Fibroblast of pulmonary artery (primary cell): ENCODE measurements around the gene FAM53B.

Experiments used
- DNase-seq: peaks from one replicate; pipeline ENCODE4 v3.0.0-alpha.2; 2010; ENCODE audit warnings: low read depth
- H3K4me3 ChIP-seq: replicated peaks from 2 replicates; pipeline ENCODE4 v1.5.1; 2011; ENCODE audit warnings: low read depth, mild to moderate bottlenecking, control low read depth, low read length, moderate library complexity
- CTCF ChIP-seq: IDR thresholded peaks from 2 replicates; pipeline ENCODE4 v1.5.1; 2011; ENCODE audit warnings: mild to moderate bottlenecking, control low read depth, low read length, inconsistent platforms; ENCODE audit errors: missing control alignments

The FAM53B gene

GRCh38 chr10:124708246-124708779 lies 35.9 kb downstream of the FAM53B start:
- H3K4me3 ChIP-seq = no peak overlapping the region
- TF ChIP-seq CTCF = no peak

GRCh38 chr10:124707551-124707950 lies 36.6 kb downstream of the FAM53B start:
- TF ChIP-seq CTCF = no peak
- no peak for DNase-seq
- H3K4me3 ChIP-seq = no peak overlapping the region

More at GRCh38 chr10:124708246-124708779, 35.9 kb downstream of the FAM53B start:
- DNase-seq = no peak

- no peak for TF ChIP-seq CTCF
- H3K4me3 ChIP-seq = no peak overlapping the region
- DNase-seq = no peak
Observed at GRCh38 chr10:124707144-124707467, 37.1 kb downstream of the FAM53B start.

- no peak for TF ChIP-seq CTCF
- no peak for DNase-seq
- H3K4me3 ChIP-seq = no peak overlapping the region
Observed at GRCh38 chr10:124706462-124707143, 37.6 kb downstream of the FAM53B start.

GRCh38 chr10:124705817-124706461 lies 38.2 kb downstream of the FAM53B start:
- H3K4me3 ChIP-seq = no peak overlapping the region
- peak; percentile 9 for TF ChIP-seq CTCF
- peak; percentile 33 for DNase-seq

GRCh38 chr10:124705381-124705740 lies 38.8 kb downstream of the FAM53B start:
- TF ChIP-seq CTCF = no peak
- no peak for DNase-seq
- H3K4me3 ChIP-seq = no peak overlapping the region
